Central memory CD8-positive, alpha-beta T cell (primary cell): ENCODE data around the gene ISLR2.

Experiments
- ATAC-seq: fragments of 150-1000 bp; cut with Tn5 transposase; replicated peaks from 2 replicates; pipeline ENCODE4 v1.10.0; 2022; ENCODE audit warnings: mild to moderate bottlenecking, moderate FRiP score, moderate number of reproducible peaks; ENCODE audit not compliant: poor library complexity, severe bottlenecking; ENCODE audit errors: extremely low read depth
- DNase-seq, 2 donors: peaks; one replicate each; pipeline ENCODE4 v3.0.0; 2021; ENCODE audit warnings: low spot score in 2 of 2
- H3K27ac Mint-ChIP-seq: one replicate; pipeline ENCODE4 v1.8.0; 2022; ENCODE audit warnings: low read depth, mild to moderate bottlenecking, moderate library complexity, mixed read lengths
- H3K27me3 Mint-ChIP-seq: one replicate; pipeline ENCODE4 v1.8.0; 2022; ENCODE audit warnings: mixed read lengths
- H3K36me3 Mint-ChIP-seq: one replicate; pipeline ENCODE4 v1.8.0; 2022; ENCODE audit warnings: mild to moderate bottlenecking, moderate library complexity, mixed read lengths; ENCODE audit not compliant: insufficient read depth
- H3K4me1 Mint-ChIP-seq: one replicate; pipeline ENCODE4 v1.8.0; 2022; ENCODE audit warnings: mixed read lengths
- H3K4me3 Mint-ChIP-seq: one replicate; pipeline ENCODE4 v1.8.0; 2022; ENCODE audit warnings: mild to moderate bottlenecking, moderate library complexity, mixed read lengths
- H3K9me3 Mint-ChIP-seq: one replicate; pipeline ENCODE4 v1.8.0; 2022; ENCODE audit warnings: mixed read lengths

ISLR2 gene

DNA sequence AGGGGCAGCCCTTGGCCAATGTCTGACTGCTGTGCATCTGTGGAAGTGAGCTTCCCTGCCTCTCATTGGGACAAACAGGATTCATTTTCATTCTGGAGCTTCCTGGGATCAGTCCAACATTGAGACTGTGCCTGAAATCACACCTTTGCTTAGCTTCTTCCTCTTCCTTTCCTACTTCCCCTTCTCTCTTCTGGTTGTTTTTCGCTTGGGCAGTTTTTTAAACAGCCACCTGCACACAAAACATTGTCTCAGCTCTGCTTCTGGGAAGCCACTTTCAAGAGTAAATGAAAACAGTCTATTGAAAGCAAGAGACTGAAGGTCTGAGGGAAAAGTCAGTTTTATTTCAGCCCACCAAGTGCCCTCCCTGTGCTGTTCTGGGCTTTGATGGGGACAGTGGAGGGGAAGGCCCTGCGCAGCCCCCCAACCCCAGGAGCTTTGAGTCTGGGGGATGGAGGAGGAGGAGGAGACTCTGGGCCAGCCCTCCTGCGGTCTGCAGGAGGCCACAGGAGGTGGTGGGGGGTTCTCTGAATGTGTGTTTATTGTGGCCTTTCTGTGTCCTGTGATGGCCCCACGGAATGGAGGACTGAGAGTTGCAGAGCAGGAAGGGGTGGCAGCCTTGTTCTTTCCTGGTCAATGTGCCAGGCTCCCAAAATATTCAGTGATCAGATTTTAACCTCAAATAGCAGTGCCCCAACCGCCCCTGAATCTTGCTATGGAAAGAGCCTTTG, 7.8 kb upstream of the ISLR2 start:
- Mint-ChIP-seq H3K4me1 (no peaks in the 10 kb centered on the region), H3K27ac (no peak overlapping the region), H3K4me3 (no peak overlapping the region), H3K9me3 (no peaks in the 10 kb centered on the region), H3K27me3 (peaks cover 100% of the 10 kb centered on the region), H3K36me3 (no peaks in the 10 kb centered on the region)
- ATAC-seq (no peak), DNase-seq (no peak)

DNA sequence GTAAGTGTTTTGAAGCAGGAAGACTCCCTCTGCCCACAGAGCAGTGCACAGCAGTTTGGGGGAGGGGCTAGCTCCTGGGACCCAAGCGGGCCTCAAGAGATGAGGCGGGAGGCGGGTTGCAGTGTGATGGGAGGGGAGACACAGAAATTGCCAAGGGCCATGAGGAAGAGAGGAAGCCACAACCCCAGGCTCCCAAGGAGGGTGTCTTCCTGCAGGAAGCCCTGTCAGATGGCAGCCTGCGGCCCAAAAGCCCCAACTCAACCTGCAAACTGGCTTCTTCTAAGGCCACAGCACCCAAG, 7.3 kb upstream of the ISLR2 start:
- no peak overlapping the region for H3K4me3 Mint-ChIP-seq
- H3K9me3 Mint-ChIP-seq, result no peaks in the 10 kb centered on the region
- peaks cover 100% of the 10 kb centered on the region for H3K27me3 Mint-ChIP-seq
- DNase-seq (no peak), ATAC-seq (no peak)
- no peaks in the 10 kb centered on the region for H3K4me1 Mint-ChIP-seq
- H3K27ac Mint-ChIP-seq, result no peak overlapping the region
- H3K36me3 Mint-ChIP-seq, result no peaks in the 10 kb centered on the region

DNA sequence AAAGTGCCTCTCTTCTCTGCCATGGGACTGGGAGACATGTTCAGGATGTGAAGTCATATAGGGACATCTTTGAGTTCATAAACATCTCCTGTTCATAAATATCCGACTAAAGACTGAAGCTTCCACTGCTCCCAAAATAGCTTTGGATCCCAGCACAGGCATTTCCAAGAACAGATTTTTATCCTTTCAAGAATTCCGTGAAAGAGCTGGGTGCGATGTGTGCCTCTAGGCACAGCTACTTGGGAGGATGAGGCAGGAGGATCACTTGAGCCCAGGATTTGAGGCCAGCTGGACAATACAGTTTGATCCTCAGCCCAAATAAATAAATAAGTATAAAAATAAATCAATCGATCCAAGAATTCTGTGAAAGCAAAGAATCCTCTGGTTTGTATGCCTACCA, 6.7 kb upstream of the ISLR2 start:
- H3K27ac Mint-ChIP-seq, result no peak overlapping the region
- no peaks in the 10 kb centered on the region for H3K4me1 Mint-ChIP-seq

DNA sequence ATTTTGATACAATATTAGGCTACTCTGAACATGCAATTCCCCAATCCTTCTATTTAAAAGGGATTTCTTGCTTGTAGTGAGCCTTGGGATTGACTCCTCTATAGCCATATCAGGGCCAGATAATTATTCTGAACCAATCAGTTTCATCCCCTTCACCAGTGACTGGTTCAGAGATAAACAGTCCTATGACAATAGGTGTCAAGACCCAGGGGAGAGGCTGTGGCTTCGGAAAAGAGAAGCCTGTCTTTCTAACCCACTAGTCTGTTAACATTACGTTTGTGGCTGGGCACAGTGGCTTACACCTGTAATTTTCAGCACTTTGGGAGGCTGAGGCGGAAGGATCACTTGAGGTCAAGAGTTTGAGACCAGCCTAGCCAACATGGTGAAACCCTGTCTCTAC, 6.2 kb upstream of the ISLR2 start:
- peaks cover 3% of the 10 kb centered on the region for H3K36me3 Mint-ChIP-seq
- ATAC-seq, result no peak
- H3K27ac Mint-ChIP-seq, result no peak overlapping the region
- no peaks in the 10 kb centered on the region for H3K9me3 Mint-ChIP-seq
- DNase-seq, result no peak
- H3K4me1 Mint-ChIP-seq, result no peaks in the 10 kb centered on the region
- no peak overlapping the region for H3K4me3 Mint-ChIP-seq
- peaks cover 100% of the 10 kb centered on the region for H3K27me3 Mint-ChIP-seq

More for the DNA sequence above, 6.7 kb upstream of the ISLR2 start:
- DNase-seq (no peak), ATAC-seq (no peak)
- H3K4me3 Mint-ChIP-seq, result no peak overlapping the region
- peaks cover 100% of the 10 kb centered on the region for H3K27me3 Mint-ChIP-seq
- no peaks in the 10 kb centered on the region for H3K9me3 Mint-ChIP-seq
- H3K36me3 Mint-ChIP-seq, result peaks cover 3% of the 10 kb centered on the region

DNA sequence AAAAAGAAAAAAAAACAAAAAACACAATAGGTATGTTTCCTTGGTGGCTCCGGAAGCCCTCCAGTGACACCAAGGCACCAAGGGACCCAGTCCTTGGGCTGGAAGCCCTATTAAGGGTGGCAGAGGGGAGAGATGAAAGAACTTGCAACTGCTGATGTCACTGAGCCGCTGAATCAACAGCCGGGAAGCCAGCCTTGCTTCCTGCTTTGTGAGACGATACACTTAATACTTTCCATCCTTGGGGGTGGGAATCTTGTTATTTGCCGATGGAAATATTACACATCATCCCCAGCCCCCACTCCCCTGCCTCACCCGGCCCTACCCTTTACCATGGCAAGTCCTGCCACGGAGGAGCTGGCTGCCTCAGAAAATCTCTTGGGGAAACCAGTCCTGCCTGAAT, 5.6 kb upstream of the ISLR2 start:
- no peak for ATAC-seq
- Mint-ChIP-seq H3K27ac (no peak overlapping the region), H3K27me3 (peaks cover 100% of the 10 kb centered on the region), H3K4me3 (no peak overlapping the region), H3K36me3 (peaks cover 4% of the 10 kb centered on the region), H3K9me3 (no peaks in the 10 kb centered on the region), H3K4me1 (peaks cover 5% of the 10 kb centered on the region)
- DNase-seq, result no peak

DNA sequence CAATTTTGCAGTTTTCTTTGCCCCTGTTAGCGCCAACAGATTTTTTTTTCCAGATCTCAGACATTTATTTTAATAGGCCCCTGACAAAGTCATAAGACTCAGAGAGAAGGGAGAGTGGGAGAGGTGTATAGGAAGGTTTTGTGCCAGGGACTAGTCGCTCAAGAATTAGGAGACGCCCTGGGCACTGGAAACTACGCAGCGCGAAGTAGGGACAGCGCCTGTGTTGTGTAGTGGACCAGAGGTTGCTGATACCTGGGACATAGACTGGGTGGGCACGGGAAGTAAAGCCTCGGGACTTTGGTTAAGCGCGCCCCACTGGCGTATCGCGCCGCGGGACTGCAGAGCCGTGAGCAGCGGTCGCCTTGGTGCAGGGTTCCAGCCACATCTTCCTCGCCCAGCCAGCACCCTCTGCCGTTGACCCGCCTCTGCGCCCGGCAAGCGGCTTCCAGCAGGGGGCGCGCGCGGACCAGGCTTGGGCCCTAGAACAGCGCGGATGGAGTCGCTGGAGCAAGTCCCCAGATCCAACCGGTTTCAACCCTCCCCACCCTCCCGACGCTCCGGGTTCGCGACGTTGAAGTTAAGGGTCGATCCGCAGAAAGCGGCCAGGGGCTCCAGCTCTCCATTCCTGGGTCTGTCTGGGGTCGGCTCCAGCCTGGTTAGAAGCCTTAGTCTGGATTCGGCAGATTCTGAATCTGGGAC, 3.0 kb upstream of the ISLR2 start:
- H3K27me3 Mint-ChIP-seq, result peaks cover 100% of the 10 kb centered on the region
- H3K4me3 Mint-ChIP-seq, result peak overlapping the region; percentile 45
- ATAC-seq (peak; percentile 73), DNase-seq (peak; percentile 63 to 81)
- peaks cover 6% of the 10 kb centered on the region for H3K36me3 Mint-ChIP-seq
- H3K27ac Mint-ChIP-seq, result no peak overlapping the region
- H3K9me3 Mint-ChIP-seq, result no peaks in the 10 kb centered on the region
- peaks cover 11% of the 10 kb centered on the region for H3K4me1 Mint-ChIP-seq

DNA sequence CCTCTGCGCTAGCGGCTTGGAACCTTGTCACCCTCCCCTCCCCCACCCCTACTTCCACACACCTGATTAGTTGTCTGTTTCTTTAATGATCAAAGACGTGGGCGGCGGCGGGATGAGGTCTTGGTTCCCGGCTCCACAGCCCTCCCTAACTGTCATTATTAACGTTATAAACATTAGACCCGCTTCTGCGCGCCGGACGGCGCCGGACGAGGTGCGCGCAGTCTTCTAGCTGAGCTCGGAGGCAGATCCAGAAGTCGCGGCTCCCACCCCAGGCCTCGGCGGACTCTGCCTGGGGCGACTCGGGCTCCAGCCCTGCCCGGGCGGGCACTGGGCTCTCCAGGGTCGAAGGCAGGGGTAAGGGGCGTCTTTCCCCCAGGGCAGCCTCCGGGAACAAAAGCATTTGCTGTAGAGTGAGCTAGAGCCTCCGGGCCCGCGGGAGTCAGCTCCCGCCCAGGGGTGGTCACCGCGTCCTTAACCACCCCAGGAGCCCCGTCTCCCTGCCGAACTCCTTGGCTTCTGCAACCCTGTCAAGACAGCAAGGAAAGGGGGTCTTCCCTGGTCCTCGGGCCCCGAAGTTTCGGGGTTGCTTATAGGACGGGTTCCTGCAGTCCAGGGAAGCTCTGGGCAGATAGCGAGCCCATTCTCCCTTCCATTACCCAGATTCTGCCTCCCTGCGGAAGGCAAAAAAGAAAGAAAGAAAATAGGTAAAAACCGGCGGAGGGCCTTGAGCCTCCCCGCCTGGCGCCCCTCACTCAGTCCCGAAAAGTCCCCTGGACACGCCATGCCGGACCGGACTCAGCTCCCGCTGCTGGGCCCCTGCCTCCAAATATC, 2.2 kb upstream of the ISLR2 start:
- H3K36me3 Mint-ChIP-seq, result peaks cover 6% of the 10 kb centered on the region
- H3K4me3 Mint-ChIP-seq, result peak overlapping the region; percentile 45
- H3K4me1 Mint-ChIP-seq, result peaks cover 11% of the 10 kb centered on the region
- no peak for ATAC-seq
- no peak for DNase-seq
- no peaks in the 10 kb centered on the region for H3K9me3 Mint-ChIP-seq
- H3K27me3 Mint-ChIP-seq, result peaks cover 96% of the 10 kb centered on the region
- no peak overlapping the region for H3K27ac Mint-ChIP-seq

DNA sequence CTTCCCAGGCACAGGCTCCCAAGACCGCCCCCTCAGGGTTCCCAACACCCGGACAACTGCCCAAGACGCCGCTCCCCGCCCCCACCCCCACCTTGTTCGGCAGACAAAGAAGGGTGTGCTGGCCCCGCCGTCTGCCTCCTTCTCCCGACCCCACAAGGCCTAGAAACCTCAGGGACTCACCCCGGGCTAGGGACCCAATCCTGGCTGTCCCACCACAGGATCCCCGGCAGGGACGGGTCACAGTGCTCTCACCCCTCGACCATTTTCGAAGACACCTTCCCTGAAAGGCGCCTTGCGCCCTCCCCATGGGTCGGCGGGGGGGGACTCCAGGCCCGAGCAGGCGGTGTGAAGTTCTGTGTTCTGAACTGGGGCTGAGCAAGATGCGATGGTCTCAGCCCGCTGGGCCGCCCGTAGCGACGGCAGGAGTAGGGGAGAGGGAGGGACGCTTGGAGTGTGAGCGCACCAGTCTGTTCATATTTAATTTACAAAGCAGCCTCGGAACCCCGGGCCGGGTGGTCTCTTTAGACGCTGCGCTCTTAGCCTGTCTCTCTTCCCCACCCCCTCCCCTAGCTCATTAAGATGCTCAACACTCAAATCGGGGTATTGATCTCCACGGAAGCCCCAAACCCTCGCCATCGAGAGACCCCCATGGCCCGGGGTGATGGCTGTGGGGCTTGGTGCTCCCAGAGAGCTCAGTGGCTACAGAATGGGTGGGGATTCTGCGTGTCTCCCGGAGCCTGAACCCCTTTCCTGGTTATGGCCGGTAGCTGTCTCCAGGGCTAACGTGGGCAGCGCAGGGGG, 1.4 kb upstream of the ISLR2 start:
- H3K27ac Mint-ChIP-seq, result no peak overlapping the region
- ATAC-seq (no peak), DNase-seq (no peak)
- no peaks in the 10 kb centered on the region for H3K9me3 Mint-ChIP-seq
- peaks cover 6% of the 10 kb centered on the region for H3K36me3 Mint-ChIP-seq
- peaks cover 88% of the 10 kb centered on the region for H3K27me3 Mint-ChIP-seq
- H3K4me1 Mint-ChIP-seq, result peaks cover 11% of the 10 kb centered on the region
- H3K4me3 Mint-ChIP-seq, result no peak overlapping the region

DNA sequence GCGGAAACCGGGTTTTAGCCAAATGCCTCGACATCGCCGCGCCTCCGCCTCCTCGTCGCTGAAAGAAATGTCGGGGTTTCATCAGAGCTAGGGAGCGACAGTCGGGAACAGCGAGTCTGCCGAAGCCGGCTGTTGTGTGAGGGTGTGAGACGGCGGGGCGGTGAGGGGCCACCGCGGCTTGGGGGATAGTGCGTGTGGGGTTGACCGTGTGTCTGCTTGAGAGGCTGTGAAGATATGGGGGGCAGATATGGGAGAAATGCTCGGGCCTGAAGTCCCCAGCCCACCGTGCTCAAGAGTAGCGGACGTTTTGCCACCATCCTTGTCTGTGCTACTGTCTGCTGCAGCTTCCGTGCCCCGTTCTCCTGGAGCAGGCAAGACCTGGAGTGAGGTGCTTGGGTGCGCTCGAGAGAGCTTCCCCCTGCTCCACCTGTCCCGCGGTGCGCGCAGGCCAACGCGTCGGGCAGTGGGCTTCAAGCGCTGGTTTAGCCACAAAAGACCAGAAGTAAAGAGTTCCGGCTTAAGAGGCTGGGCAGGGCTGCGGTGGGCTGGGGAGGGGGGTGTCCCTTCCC, 716 bp upstream of the ISLR2 start:
- Mint-ChIP-seq H3K36me3 (peaks cover 8% of the 10 kb centered on the region), H3K9me3 (no peaks in the 10 kb centered on the region), H3K27ac (no peak overlapping the region), H3K27me3 (peaks cover 84% of the 10 kb centered on the region), H3K4me3 (no peak overlapping the region), H3K4me1 (peaks cover 11% of the 10 kb centered on the region)
- DNase-seq, result no peak
- ATAC-seq, result no peak

DNA sequence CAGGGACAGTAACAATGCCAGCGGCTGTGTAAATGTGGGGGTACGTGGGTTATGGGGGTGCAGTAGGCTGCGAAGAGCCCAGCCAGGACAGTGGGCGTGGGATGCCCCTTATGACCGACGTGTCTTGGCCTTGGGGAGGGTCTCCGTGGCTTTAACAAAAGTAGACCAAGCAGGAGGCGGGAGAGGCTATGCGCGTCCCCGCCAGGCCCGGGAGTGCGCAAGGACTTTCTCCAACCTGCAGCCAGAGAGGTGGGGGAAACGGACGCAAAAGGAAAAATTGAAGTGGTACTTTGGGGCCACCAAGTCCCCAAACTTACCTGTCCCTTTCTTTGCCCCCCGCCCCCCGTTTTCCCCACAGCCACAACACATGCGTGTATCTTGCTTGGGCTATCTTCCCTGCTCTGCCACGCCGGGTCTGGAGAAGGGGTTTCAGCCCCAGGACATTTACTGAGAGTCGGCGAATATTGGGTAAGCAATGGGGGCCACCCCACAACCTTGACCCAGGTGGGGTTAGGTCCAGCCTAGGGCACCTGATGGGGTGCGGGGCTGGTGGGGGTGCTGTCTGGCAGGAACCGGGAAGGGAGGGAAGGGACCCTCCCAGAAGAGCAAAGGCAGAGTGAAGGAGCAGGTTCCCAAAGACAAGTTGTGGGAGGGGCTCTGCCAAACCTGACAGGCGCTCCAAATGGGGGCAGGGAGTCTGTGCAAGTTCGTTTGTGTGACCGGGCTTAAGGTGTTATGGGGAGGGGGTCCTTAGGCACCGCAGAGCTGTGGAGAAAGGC, 652 bp downstream of the ISLR2 start:
- H3K27ac Mint-ChIP-seq, result no peak overlapping the region

DNA sequence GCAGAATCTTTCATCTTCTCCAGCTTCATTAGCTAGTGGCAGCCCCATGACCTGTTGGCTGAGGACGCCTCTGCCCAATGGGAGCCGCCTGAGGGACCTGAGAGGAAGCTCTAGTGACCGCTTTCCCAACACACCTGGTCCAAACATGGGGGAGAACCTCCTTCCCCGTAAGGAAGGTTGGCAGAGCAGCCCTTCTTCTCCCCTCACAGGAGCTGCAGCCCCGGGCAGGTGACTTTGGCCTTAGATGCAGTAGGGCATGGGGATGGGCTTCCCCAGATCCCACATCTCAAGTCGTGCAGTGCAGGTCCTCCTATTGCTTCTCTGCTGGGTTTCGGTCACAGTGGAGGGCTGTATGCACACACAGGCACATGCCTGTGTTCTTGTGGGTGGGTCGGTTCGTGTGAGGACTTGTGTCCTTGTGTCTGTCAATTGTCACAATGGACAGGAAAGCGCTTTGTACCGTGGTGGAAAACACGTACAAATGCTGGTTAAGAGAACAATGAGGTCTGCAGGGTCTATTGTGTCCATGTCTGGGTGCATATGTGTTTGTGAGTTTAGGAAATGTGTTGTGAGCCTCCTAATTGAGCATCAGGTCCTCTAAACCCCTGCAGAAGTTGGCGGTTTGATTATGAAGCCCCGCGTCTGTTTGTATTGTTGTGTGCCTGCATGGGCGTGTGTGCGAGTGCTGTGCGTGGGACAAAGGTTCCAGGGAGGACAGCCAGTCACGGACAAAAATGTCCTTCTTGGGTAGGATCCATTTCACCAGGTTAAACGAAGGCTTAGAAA, 1.4 kb downstream of the ISLR2 start:
- Mint-ChIP-seq H3K9me3 (no peaks in the 10 kb centered on the region), H3K27me3 (peaks cover 84% of the 10 kb centered on the region), H3K27ac (peak overlapping the region; percentile 53), H3K4me1 (peaks cover 15% of the 10 kb centered on the region), H3K4me3 (no peak overlapping the region), H3K36me3 (peaks cover 8% of the 10 kb centered on the region)
- DNase-seq (no peak), ATAC-seq (no peak)

More for the DNA sequence above, 652 bp downstream of the ISLR2 start:
- DNase-seq (no peak), ATAC-seq (no peak)
- Mint-ChIP-seq H3K9me3 (no peaks in the 10 kb centered on the region), H3K36me3 (peaks cover 8% of the 10 kb centered on the region), H3K27me3 (peaks cover 84% of the 10 kb centered on the region), H3K4me1 (peaks cover 11% of the 10 kb centered on the region), H3K4me3 (no peak overlapping the region)
